Measurements from ENCODE around the gene FOXL2.
"Not testable (repeated sequence)": the region's sequence is repeated elsewhere in the genome, so short reads cannot be mapped to it uniquely, and the experiment has no call there.

FOXL2 gene

DNA sequence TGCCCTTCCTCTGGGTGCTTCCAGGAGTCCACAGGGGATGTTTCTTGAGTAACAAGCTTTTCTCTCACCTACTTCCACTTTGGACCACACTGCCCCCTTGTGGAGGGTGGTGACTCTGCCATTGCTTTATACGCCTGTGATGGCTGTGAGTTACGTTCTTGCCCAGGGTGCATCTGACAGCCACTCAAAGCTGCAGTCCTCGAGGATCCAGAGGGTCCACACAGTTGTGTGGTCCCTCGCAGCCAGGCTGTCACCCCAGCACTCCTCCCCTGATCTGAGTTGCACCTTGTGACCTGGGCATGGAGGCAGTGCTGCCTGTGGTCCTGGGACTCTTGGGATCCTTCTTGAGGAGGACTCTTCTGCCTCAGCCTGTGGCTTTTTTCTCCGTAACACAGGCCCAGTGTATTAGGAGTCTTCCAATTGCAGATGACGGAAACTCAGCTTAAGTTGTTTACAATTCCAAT is 23.4 kb downstream of the FOXL2 start:
- DNase-seq: peak; percentile 79

- not testable (repeated sequence) for DNase-seq
Measured at GRCh38 chr3:138922400-138922799, 24.5 kb downstream of the FOXL2 start.

DNA sequence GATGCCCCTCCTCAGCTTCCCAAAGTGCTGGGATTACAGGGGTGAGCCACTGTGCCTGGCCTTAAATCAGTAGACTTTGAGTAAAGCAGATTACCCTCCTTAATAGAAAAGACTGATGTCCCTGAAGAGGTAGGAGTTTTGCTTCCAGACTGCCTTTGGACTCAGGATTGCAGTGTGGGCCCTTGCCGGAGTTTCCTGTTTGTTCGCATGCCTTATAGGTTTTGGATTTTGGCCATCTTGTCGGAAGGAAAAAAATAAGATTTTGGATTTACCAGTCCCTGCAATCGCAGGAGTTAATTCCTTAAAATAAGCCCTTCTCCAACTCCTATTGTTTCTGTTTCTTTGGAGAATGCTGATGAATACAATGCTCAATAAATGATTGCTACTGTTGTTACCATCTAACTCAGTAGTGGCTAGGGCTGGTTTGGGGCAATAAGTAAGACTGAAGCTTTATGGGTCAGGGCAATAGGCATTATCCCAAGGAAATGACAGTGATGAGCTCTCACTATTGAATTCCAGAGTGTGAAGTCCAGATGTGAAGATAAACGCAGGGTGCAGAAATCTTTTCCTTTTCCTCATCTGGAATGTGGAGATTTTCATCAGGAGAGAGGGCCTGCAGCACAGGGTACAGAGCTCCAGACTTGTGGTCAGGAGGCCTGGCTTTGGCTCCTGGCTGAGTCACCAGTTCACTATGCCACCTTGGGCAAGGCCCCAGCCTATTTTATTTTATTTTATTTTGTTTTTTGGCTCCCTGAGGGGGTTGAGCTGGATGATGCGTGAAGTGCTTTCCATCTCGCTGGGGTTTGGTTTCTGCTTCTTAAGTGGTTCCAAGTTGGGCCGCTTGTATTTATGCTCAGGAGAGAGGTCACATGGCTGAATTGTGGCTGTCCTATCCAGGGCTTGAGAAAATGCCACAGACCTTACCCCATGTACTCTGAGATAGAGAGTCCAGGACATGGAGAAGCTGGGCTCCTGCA is 25.3 kb downstream of the FOXL2 start:
- no peak for DNase-seq

DNA sequence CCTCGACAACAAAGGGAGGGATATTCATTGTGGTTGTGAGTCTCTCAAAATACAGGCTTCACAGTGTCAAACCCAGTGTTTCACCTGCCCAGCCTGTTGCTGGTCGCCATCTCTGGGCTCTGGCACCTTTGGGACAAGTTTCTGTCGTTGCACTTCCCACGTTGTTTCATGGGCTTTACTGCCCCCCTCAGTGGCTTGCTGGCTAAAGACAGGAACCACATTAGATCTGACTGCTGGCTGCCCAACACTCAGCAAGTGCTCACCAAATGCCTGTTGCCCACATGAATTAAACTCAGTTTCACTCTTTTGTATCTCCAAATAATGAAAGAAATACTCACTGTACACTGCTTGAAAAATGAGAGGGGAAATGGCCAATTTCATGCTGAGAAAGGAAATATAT is 27.6 kb downstream of the FOXL2 start:
- no peak for DNase-seq

DNA sequence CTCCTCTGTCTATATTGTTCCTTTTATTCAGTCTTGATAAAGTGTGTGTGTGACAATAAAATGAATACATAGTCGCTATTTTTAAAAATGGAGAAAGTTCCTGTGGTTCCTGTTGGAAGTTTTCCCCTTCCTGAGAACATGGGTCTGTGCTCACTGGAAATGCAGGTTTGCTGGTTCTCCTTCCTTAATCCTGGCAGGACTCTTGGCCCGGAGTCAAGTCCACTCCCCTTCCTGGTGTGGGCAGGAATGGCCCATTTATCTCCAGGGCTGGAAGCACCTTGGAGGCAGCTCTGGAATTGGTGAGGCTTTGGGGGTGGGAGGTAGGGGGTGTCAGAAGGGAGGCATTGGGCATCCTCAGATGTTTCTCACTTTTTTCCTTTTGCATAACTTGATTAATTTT is 30.1 kb downstream of the FOXL2 start:
- DNase-seq: no peak

DNA sequence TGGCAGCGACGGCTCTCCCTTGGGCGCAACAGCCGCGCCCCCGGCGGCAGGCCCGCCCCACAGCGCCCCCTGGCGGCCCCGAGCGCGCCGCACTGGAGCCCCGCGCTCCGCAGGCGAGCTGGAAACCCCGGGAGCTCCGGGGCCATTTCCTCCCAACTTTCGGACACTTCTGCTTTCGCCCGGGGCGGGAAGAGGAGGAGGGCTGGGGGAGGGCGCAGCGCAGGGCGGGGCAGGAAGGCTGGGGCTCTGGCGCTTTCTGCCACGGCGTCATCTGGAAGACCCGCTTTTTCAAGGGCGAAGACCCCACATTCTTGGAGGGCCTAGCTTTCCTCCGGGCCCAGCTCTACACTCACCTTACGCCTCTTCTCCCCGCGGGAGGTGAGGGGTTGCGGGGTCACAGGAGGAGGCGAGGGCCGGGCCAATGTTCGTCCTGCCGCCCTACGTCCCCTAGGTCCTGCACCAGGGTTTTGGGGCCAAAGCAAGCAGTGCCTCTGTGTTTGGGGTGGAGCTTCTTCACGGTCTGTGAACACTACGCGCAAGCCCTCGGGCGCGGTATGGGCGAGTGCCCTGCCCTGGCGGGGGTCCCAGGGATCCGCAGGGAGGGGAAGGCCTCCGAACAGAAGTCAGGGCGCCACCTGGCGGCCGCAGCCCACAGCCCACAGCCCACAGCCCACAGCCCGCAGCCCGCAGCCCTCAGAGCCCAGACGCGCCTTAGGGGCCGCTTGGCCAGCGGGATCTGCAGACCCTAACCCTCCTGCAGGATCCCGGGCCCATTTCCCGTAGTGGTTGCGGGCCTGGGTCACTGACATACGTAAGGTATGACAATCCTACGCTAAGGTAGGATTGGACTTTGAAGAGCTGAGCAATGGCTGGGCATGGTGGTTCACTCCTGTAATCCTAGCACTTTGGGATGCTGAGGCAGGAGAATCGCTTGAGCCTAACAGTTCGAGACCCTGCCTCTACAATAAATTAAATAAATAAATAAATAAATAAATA is 31.1 kb downstream of the FOXL2 start:
- DNase-seq: peak; percentile 84

DNA sequence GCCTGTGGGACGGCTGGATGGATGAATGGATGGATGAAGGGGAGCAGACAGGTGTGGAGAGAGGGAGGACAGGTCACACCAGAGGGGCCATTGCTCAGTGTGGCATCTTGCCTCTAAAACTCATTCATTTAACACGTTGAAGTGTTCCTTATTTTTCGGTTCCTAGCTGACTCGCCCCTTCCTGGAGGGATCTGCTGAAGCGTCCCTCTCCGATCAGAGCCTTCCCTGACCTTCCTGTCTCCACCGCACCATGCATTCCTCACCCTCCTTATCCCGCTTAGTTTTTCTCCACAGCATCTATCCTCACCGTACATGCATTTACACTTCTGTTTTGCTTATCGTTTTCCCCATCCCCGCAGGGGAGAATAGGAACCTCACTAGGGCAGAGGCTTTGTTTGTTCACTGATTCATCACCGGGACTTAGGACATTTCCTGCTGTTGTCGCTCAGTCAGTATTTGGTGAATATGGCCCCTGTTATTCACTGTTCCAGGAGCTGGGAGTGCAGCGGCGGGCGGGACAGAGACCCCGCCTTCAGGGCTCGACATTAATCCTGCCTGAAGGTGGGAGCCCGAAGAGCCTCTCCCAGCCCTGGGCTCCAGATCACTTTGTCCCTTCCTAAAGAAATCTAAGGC is 32.0 kb downstream of the FOXL2 start:
- DNase-seq: no peak

DNA sequence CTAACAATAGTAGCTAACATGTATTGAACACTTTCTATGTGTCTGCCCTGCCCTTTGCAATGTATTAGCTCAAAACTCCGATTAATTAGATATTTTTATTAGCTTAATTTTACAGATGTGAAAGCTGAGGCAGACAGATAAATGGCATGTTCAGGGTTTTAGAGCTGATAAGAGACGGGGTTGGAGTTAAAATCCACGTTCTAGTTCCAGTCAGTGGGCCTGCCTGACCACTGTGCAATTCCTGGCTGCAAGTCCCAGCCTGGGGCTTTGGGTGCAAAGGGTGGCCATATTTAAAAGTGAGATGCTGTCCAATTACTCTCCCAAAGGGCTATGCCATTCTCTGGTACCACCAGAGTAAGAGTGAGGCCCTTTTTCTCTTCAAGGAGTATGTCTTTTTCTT is 33.2 kb downstream of the FOXL2 start:
- no peak for DNase-seq

- no peak for DNase-seq
Measured at GRCh38 chr3:138912237-138912636, 34.7 kb downstream of the FOXL2 start.

DNA sequence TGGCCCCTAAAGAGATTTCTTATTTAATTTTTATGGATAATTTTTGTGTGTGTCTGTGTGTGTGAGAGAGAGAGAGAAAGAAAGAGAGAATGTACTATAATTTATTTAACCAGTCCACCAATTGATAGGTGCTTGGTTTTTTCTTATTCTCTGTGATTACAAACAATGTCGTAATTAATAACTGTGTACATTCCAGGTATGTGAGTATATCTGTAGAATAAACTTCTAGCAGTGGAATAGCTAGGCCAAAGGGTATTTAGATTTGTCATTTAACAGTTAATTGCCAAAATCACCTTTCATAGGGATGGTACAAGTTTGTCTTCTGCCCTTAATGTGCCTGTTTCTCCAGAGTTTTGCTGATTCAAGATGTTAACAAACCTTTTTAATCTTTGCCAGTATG is 35.3 kb downstream of the FOXL2 start:
- no peak for DNase-seq

GRCh38 chr3:138909904-138910303 is 37.0 kb downstream of the FOXL2 start:
- DNase-seq: no peak

GRCh38 chr3:138908846-138909245 is 38.1 kb downstream of the FOXL2 start:
- no peak for DNase-seq

DNA sequence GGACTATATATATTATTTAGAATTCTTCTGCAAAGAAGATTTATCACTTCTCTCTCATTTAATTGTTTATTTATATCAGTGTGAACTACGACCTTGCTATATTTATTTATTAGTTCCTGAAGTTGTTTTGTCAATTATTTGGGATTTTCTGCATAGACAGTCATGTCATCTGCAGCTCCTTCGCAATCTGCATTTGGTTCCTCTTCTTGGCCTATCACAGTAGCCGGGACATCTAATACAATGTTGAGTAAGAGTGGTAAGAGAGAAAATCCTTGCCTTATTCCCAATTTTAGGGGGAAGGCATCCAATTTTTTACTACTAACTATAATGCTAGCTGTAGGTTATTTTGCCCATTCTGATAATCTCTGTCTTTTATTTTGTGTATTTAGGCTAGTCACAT is 39.4 kb downstream of the FOXL2 start:
- no peak for DNase-seq

DNA sequence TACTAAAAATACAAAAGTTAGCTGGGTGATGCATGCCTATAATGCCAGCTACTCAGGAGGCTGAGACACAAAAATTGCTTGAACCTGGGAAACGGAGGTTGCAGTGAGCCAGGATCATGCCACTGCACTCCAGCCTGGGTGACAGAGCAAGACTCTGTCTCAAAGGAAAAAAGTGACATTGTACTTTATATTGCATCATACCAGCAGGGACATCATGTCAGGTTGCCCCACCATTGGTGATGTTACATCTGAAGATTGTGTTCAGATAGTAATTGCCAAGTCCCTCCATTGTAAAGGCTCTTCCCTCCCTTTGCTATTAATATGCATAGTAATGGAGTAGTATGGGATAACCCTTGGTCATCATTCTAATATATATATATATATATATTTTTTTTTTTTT is 44.8 kb downstream of the FOXL2 start:
- DNase-seq: no peak

DNA sequence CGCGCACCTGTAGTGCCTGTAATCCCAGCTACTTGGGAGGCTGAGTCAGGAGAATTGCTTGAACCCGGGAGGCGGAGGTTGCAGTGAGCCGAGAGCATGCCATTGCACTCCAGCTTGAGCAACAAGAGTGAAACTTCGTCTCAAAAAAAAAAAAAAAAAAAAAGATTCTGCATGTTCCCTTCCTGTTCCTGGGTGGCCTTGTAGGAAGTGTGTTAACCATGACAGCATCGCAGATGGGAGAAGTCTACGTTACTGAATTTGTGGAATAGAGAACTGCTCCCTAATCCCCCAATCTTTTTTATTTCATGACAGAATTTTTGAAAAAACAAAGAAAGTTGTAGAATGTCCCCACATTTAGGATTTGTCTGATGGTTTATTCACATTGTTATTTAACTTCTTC is 45.4 kb downstream of the FOXL2 start:
- DNase-seq: no peak

DNA sequence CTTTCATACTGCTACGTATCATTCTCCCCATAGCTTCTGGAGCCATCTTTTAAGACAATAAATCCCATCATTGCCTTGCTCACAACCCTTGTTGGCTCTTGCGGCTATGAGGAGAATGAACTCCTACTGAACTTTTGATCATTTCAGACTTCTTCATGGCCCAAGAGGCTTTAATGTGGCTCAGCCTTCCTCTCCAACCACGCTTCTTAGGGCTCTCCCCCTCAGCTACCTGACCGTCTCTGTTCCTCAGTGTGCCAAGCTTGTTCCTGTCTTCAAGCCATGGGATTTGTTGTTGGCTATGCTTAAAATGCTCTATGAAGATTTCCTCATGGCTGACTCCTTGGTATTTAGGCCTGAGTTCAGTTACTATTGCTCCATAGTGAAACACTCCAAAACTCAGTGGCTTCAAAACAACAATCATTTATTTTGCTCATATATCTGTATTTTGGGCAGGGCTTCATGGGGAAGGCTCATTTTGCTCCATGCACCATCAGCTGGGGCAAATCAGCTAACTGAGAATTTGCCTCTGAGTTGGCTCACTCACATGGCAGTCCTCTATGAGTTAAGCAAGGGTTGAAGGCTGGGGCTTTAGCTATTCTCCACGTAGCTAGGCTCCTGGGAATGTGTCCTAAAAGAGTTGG is 47.5 kb downstream of the FOXL2 start:
- no peak for DNase-seq

GRCh38 chr3:138898708-138899107 is 48.2 kb downstream of the FOXL2 start:
- DNase-seq: no peak

- DNase-seq: no peak
Measured at GRCh38 chr3:138898301-138898700, 48.6 kb downstream of the FOXL2 start.
